Measurements from ENCODE around the gene RPL6. TPM values are rescaled to one million over a fixed set of nuclear protein-coding genes. Genes with fewer than 3 reads are reported as not detected.

RPL6 gene
- total and polyA plus RNA-seq, 10 of the 15 experiments (the other 5 are each of a cell fraction or from before 2014, with no cell fraction given), result 801 to 3,690 (median 2,265) TPM

GRCh38 chr12:112418608-112419296 lies 9.3 kb upstream of the RPL6 start, which contains the start of gene PTPN11 (continued):
- no peak for TF ChIP-seq KAT2A (conservative IDR thresholded peaks at IDR 0.05; ENCODE audit: control insufficient read depth, low read depth, low read length)
- peak; percentile 86 for TF ChIP-seq NBN (IDR thresholded peaks at IDR 0.05)
- peak; percentile 82 for TF ChIP-seq DPF2 (IDR thresholded peaks at IDR 0.05)
- TF ChIP-seq TCF7 (IDR thresholded peaks at IDR 0.05; ENCODE audit: borderline replicate concordance), result no peak
- no peak for TF ChIP-seq PBX3 (IDR thresholded peaks at IDR 0.05; ENCODE audit: insufficient replicate concordance, low read depth, low read length)
- TF ChIP-seq ZNF622 (IDR thresholded peaks at IDR 0.05), result no peak
- TF ChIP-seq ZBED1 (IDR thresholded peaks at IDR 0.05; ENCODE audit: borderline replicate concordance), result no peak
- TF ChIP-seq NR2C1 (IDR thresholded peaks at IDR 0.05), result no peak
- TF ChIP-seq KLF5 (IDR thresholded peaks at IDR 0.05; ENCODE audit: partially characterized antibody), result no peak
- no peak for TF ChIP-seq REST (IDR thresholded peaks at IDR 0.05; ENCODE audit: low read depth, low read length)
- TF ChIP-seq FOS (IDR thresholded peaks at IDR 0.05; ENCODE audit: borderline replicate concordance, extremely low read depth, insufficient read length), result no peak
- TF ChIP-seq TAF1 (IDR thresholded peaks at IDR 0.05; ENCODE audit: borderline replicate concordance, low read depth, low read length), result peak; percentile 84; the same call in 1 of the 2 replicates
- peak; percentile 42 for TF ChIP-seq BACH1 (IDR thresholded peaks at IDR 0.05; ENCODE audit: borderline replicate concordance)
- TF ChIP-seq MLLT1 (IDR thresholded peaks at IDR 0.05), result peak; percentile 49; the same call in 1 of the 2 replicates
- no peak for TF ChIP-seq CUX1 (IDR thresholded peaks at IDR 0.05; ENCODE audit: insufficient replicate concordance, low read depth, low read length)
- TF ChIP-seq POU2F2 (IDR thresholded peaks at IDR 0.05; ENCODE audit: borderline replicate concordance, low read depth, low read length), result peak; percentile 82; the same call in 2 of the 3 replicates
- TF ChIP-seq, protein P1, sequence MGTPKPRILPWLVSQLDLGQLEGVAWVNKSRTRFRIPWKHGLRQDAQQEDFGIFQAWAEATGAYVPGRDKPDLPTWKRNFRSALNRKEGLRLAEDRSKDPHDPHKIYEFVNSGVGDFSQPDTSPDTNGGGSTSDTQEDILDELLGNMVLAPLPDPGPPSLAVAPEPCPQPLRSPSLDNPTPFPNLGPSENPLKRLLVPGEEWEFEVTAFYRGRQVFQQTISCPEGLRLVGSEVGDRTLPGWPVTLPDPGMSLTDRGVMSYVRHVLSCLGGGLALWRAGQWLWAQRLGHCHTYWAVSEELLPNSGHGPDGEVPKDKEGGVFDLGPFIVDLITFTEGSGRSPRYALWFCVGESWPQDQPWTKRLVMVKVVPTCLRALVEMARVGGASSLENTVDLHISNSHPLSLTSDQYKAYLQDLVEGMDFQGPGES (IDR thresholded peaks at IDR 0.05), result no peak

All from GM12878 (cell line).